ENCODE data around the gene STK32C.
A peak's percentile ranks its signal among the peaks of the same experiment; 100 is the strongest.

Gene STK32C

DNA sequence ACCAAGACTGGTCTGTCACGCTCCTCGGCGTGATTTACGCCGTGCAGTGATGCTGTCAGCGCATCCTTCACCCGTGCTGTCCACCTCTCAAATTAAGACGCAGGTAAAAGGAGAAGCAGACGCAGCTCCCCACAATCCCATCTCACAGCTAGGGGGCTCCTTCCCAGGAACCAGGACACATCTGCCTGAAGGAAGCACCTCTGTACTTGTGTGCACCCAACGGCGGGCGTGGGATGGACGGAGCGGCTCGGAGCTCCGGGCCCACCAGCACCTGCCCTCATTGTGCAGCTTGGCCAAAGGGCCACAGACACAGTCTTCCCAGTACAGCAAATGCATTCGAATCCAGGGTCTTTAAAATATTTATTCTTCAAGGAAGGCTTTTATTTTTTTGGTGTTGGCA, 55.3 kb downstream of the STK32C start:
- H3K4me1 Mint-ChIP-seq: peaks cover 8% of the 10 kb centered on the region
- H3K36me3 Mint-ChIP-seq (ENCODE audit: low read depth): no peaks in the 10 kb centered on the region
- H3K4me3 Mint-ChIP-seq: no peak overlapping the region
- DNase-seq (no peak), ATAC-seq (no peak)
- H3K27me3 Mint-ChIP-seq: no peaks in the 10 kb centered on the region
- no peak overlapping the region for H3K27ac Mint-ChIP-seq
- H3K9me3 Mint-ChIP-seq: no peaks in the 10 kb centered on the region

DNA sequence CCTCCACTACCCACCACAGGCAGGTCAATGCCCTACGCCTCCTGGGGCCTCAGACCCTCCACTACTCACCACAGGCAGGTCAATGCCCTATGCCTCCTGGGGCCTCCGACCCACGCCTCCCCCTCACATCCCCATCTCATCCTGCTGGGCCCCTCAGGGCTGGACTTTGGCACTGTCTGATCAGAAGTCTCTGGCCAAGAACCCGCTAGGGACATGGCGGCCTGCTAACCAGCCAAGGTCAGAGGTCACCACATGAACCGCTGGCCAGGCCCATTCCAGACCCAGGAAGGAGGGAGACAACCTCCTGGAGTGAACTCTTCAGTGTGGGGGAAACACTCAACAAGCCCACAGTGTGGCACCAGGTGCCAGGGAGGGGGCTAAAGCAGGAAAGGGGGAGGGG, 55.8 kb downstream of the STK32C start:
- H3K9me3 Mint-ChIP-seq: no peaks in the 10 kb centered on the region
- peaks cover 5% of the 10 kb centered on the region for H3K4me1 Mint-ChIP-seq
- no peaks in the 10 kb centered on the region for H3K27me3 Mint-ChIP-seq
- ATAC-seq: no peak
- no peak for DNase-seq
- no peak overlapping the region for H3K27ac Mint-ChIP-seq
- H3K4me3 Mint-ChIP-seq: no peak overlapping the region
- no peaks in the 10 kb centered on the region for H3K36me3 Mint-ChIP-seq (ENCODE audit: low read depth)

- H3K4me1 Mint-ChIP-seq: peaks cover 2% of the 10 kb centered on the region
- no peaks in the 10 kb centered on the region for H3K36me3 Mint-ChIP-seq (ENCODE audit: low read depth)
- no peak overlapping the region for H3K4me3 Mint-ChIP-seq
- ATAC-seq (no peak), DNase-seq (no peak)
- H3K9me3 Mint-ChIP-seq: no peaks in the 10 kb centered on the region
- H3K27ac Mint-ChIP-seq: no peak overlapping the region
- H3K27me3 Mint-ChIP-seq: no peaks in the 10 kb centered on the region
Measured at GRCh38 chr10:132250481-132251475, 57.0 kb downstream of the STK32C start.

GRCh38 chr10:132249824-132250375, 57.9 kb downstream of the STK32C start:
- Mint-ChIP-seq H3K4me3 (no peak overlapping the region), H3K4me1 (no peaks in the 10 kb centered on the region), H3K36me3 (ENCODE audit: low read depth) (no peaks in the 10 kb centered on the region), H3K27ac (no peak overlapping the region), H3K27me3 (no peaks in the 10 kb centered on the region), H3K9me3 (no peaks in the 10 kb centered on the region)
- DNase-seq: no peak
- ATAC-seq: no peak

GRCh38 chr10:132249226-132249724, 58.5 kb downstream of the STK32C start:
- Mint-ChIP-seq H3K27ac (no peak overlapping the region), H3K4me3 (no peak overlapping the region), H3K4me1 (no peaks in the 10 kb centered on the region), H3K9me3 (no peaks in the 10 kb centered on the region), H3K36me3 (ENCODE audit: low read depth) (no peaks in the 10 kb centered on the region), H3K27me3 (no peaks in the 10 kb centered on the region)
- no peak for DNase-seq
- no peak for ATAC-seq

GRCh38 chr10:132248455-132249225, 59.1 kb downstream of the STK32C start:
- H3K36me3 Mint-ChIP-seq (ENCODE audit: low read depth): no peaks in the 10 kb centered on the region
- ATAC-seq (no peak), DNase-seq (peak; percentile 43)
- no peak overlapping the region for H3K27ac Mint-ChIP-seq
- no peaks in the 10 kb centered on the region for H3K9me3 Mint-ChIP-seq
- H3K4me3 Mint-ChIP-seq: no peak overlapping the region
- no peaks in the 10 kb centered on the region for H3K27me3 Mint-ChIP-seq
- no peaks in the 10 kb centered on the region for H3K4me1 Mint-ChIP-seq

DNA sequence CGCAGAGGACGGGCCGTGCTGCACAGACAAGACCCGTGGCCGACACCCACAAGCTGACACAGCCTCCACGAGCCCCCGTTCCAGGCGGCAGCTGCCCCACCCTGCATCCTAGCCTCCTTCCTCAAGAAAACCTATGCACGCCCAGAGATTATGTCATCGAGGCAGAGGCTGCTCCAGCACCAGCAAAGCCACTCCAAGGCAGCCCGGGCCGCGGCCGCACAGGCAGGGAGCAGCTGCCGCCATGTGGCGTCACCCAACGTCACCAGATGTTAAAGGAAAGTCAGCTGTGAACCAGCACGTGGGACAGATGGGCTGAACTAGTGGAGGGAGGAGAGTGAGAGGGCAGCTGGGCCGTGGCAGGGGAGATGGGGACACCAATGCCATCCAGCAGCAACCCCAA, 59.8 kb downstream of the STK32C start:
- H3K27me3 Mint-ChIP-seq: no peaks in the 10 kb centered on the region
- no peaks in the 10 kb centered on the region for H3K36me3 Mint-ChIP-seq (ENCODE audit: low read depth)
- ATAC-seq: no peak
- no peak overlapping the region for H3K27ac Mint-ChIP-seq
- DNase-seq: no peak
- no peaks in the 10 kb centered on the region for H3K9me3 Mint-ChIP-seq
- H3K4me1 Mint-ChIP-seq: no peaks in the 10 kb centered on the region
- no peak overlapping the region for H3K4me3 Mint-ChIP-seq

DNA sequence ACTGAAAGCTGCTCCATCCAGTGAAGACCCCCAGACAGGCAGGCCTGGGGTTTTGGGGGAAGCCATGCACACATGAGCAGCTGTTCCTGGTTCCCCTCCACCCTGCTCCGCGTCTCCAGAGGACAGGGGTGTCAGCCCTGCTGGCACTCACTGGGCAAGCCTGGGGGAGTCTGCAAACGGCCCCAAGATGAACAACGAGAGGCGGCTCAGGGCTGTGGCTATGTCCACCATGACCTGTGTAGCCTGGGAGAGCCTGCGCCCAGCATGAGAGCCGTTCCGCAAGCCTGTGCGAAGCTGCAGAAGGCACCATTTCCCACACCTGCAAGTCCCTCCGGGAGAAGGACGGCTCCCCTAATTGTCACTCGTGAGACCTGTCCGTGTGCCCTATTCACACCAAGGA, 61.5 kb downstream of the STK32C start:
- no peak for ATAC-seq
- no peaks in the 10 kb centered on the region for H3K27me3 Mint-ChIP-seq
- H3K4me1 Mint-ChIP-seq: no peaks in the 10 kb centered on the region
- no peaks in the 10 kb centered on the region for H3K36me3 Mint-ChIP-seq (ENCODE audit: low read depth)
- no peak for DNase-seq
- no peak overlapping the region for H3K27ac Mint-ChIP-seq
- no peak overlapping the region for H3K4me3 Mint-ChIP-seq
- no peaks in the 10 kb centered on the region for H3K9me3 Mint-ChIP-seq

- no peak for DNase-seq
- Mint-ChIP-seq H3K27me3 (no peaks in the 10 kb centered on the region), H3K36me3 (ENCODE audit: low read depth) (no peaks in the 10 kb centered on the region), H3K27ac (no peak overlapping the region), H3K4me3 (no peak overlapping the region), H3K4me1 (no peaks in the 10 kb centered on the region), H3K9me3 (no peaks in the 10 kb centered on the region)
- no peak for ATAC-seq
Measured at GRCh38 chr10:132245056-132245455, 62.7 kb downstream of the STK32C start.

GRCh38 chr10:132243626-132244025, 64.1 kb downstream of the STK32C start:
- no peaks in the 10 kb centered on the region for H3K36me3 Mint-ChIP-seq (ENCODE audit: low read depth)

GRCh38 chr10:132243141-132243540, 64.6 kb downstream of the STK32C start:
- no peak overlapping the region for H3K27ac Mint-ChIP-seq
- no peak overlapping the region for H3K4me3 Mint-ChIP-seq
- no peak for ATAC-seq
- no peaks in the 10 kb centered on the region for H3K9me3 Mint-ChIP-seq
- DNase-seq: no peak
- no peaks in the 10 kb centered on the region for H3K36me3 Mint-ChIP-seq (ENCODE audit: low read depth)
- H3K4me1 Mint-ChIP-seq: no peaks in the 10 kb centered on the region
- H3K27me3 Mint-ChIP-seq: no peaks in the 10 kb centered on the region

More at GRCh38 chr10:132243626-132244025, 64.1 kb downstream of the STK32C start:
- Mint-ChIP-seq H3K27me3 (no peaks in the 10 kb centered on the region), H3K4me3 (no peak overlapping the region), H3K27ac (no peak overlapping the region), H3K9me3 (no peaks in the 10 kb centered on the region), H3K4me1 (no peaks in the 10 kb centered on the region)
- no peak for DNase-seq
- ATAC-seq: no peak

DNA sequence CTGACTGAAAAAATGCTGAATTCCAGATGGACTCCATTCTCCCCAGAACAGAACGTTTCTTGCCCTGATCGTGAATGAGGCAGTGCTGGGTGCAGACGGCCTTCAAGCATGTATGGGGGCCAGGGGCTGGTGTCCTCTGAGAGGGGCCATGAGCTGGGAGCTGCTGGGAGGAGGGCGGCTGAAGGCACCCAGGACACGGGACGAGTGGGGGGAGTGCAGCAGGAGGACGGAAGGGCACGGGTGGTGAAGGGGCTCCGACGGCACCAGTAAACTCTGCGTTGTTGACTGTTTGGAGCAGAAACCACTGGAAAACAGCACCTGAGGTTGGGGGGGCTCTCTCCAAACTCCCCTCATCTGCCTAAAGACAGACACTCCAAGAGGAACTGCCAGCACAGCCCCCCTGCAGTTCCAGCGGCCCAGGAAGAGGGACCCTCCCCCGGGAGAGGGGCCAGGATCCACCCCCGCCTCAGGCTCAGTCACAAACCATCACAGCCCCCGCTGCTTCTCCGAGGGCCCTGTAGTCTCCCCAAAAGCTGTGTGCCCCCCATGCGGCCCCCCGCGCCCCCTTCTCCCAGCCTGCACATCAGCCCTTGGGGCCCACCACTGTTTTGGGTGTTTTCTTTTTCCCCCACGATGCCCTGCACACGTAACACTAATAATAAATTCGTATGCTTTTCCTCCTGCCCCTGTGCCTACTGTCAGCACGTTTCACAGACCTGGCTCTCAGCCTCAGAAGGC, 65.5 kb downstream of the STK32C start:
- no peaks in the 10 kb centered on the region for H3K27me3 Mint-ChIP-seq
- H3K9me3 Mint-ChIP-seq: no peaks in the 10 kb centered on the region
- ATAC-seq: no peak
- H3K27ac Mint-ChIP-seq: no peak overlapping the region
- no peak for DNase-seq
- H3K4me3 Mint-ChIP-seq: no peak overlapping the region
- H3K36me3 Mint-ChIP-seq (ENCODE audit: low read depth): no peaks in the 10 kb centered on the region
- no peaks in the 10 kb centered on the region for H3K4me1 Mint-ChIP-seq

DNA sequence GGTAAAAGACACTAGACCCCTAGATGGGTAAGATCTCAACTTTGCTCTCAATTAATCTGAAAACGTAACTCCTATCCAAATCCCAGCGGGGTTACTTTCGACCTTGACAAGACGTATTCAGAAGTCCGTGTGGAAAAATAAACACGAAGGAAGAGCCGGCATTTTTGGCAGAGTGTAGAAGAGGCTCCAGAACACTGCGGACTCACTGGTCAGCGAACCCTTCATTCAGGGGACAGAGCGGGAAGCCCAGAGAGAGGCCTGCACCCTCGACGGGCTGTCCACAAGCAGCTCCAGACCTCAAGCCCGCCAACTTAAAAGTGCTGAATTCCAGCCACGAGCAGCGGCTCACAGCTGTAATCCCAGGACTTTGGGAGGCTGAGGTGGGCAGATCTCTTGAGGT, 66.3 kb downstream of the STK32C start:
- H3K4me3 Mint-ChIP-seq: no peak overlapping the region
- H3K9me3 Mint-ChIP-seq: no peaks in the 10 kb centered on the region
- H3K27me3 Mint-ChIP-seq: no peaks in the 10 kb centered on the region
- H3K4me1 Mint-ChIP-seq: no peaks in the 10 kb centered on the region
- ATAC-seq (no peak), DNase-seq (no peak)
- H3K36me3 Mint-ChIP-seq (ENCODE audit: low read depth): no peaks in the 10 kb centered on the region
- H3K27ac Mint-ChIP-seq: no peak overlapping the region

DNA sequence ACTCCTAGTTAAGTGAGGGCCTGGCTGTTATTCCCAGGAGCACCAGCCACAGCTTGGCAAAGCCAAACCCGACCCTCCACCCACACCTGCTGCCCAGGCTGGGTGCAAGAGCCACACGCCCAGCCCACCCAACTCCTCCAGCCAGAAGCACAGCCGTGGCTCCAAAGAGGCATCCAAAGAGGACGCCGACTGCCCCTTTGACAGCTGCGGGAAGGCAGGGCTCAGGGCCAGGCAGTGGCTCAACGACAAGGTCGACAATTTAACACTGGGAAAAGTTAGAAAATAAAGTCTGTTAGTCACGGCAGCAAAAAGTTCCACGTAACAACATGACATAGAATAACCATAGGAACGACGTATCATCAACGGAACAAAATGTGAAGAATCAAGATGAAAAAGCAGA, 66.7 kb downstream of the STK32C start:
- Mint-ChIP-seq H3K9me3 (no peaks in the 10 kb centered on the region), H3K4me1 (no peaks in the 10 kb centered on the region), H3K4me3 (no peak overlapping the region), H3K36me3 (ENCODE audit: low read depth) (no peaks in the 10 kb centered on the region), H3K27ac (no peak overlapping the region), H3K27me3 (no peaks in the 10 kb centered on the region)
- DNase-seq: no peak
- no peak for ATAC-seq
